A549 (cell line): ENCODE results near the gene CTNNA1. TPM values are rescaled to one million over a fixed set of nuclear protein-coding genes. Genes with fewer than 3 reads are reported as not detected.

Experiments
- ATAC-seq, 2 experiments: fragments of 200-7000 bp in 1 of 2; fragments of >200 bp in 1 of 2; cut with Nextera tagmentation in 1 of 2; cut with Tn5 transposase in 1 of 2; 3 replicates each; pipeline versions ENCODE4 v1.8.0 to v1.9.1; 2018 to 2020; ENCODE audit warnings: mild to moderate bottlenecking in 1 of 2, moderate library complexity in 1 of 2
- CTCF ChIA-PET: fragments of 300-600 bp; sonication (Branson Sonifier 250); formaldehyde crosslinking; extraction: SDS; loops from one replicate; lab custom pipeline; 2021; ENCODE audit warnings: antibody characterized with exemption, inconsistent platforms; lab: Yijun Ruan, JAX
- POLR2A ChIA-PET: fragments of 350-600 bp; formaldehyde crosslinking; extraction: SDS; loops from one replicate; lab custom pipeline; 2021; ENCODE audit warnings: antibody characterized with exemption, inconsistent platforms; lab: Yijun Ruan, JAX
- DNase-seq, 2 experiments: peaks; one replicate each; pipeline versions ENCODE4 v3.0.0 to v3.0.0-alpha.2; 2011 to 2016; ENCODE audit warnings: low read depth in 1 of 2, low spot score in 1 of 2
- FAIRE-seq: peaks from 2 replicates; lab custom pipeline; 2011; peaks lifted over from hg19 to GRCh38; lab: Jason Lieb, UNC
- H3K27ac ChIP-seq, 2 experiments: fragments of >200 bp; sonication (Bioruptor Twin); formaldehyde crosslinking; 3 replicates each; pipeline ENCODE4 v1.5.1; 2016 to 2017
- H3K4me1 ChIP-seq: fragments of >200 bp; sonication (Bioruptor Twin); formaldehyde crosslinking; 3 replicates; pipeline ENCODE4 v1.6.1; 2016
- H3K4me2 ChIP-seq: fragments of >200 bp; sonication (Bioruptor Twin); formaldehyde crosslinking; 3 replicates; pipeline ENCODE4 v1.6.1; 2016
- H3K4me3 ChIP-seq: fragments of >200 bp; sonication (Bioruptor Twin); formaldehyde crosslinking; 3 replicates; pipeline ENCODE4 v1.5.1; 2016
- H3K9me3 ChIP-seq: fragments of >200 bp; sonication (Bioruptor Twin); formaldehyde crosslinking; 3 replicates; pipeline ENCODE4 v1.6.1; 2016
- CEBPB ChIP-seq, 2 experiments: fragments of >200 bp in 1 of 2; sonication (Bioruptor Twin) in 1 of 2; formaldehyde crosslinking in 1 of 2; IDR thresholded peaks; 2 replicates each; pipeline ENCODE4 v1.6.1; 2012 to 2016
- EHMT2 ChIP-seq: fragments of 200-600 bp; sonication (generic); IDR thresholded peaks from 2 replicates; pipeline ENCODE4 v1.6.1; 2016; ENCODE audit warnings: antibody characterized with exemption, low read depth, mild to moderate bottlenecking, moderate library complexity
- ESRRA ChIP-seq: fragments of 150-350 bp; IDR thresholded peaks from 2 replicates; pipeline ENCODE4 v1.6.1; 2014; ENCODE audit warnings: mild to moderate bottlenecking, low read length, borderline replicate concordance
- HDAC2 ChIP-seq: fragments of 200-600 bp; sonication (generic); IDR thresholded peaks from 2 replicates; pipeline ENCODE4 v1.6.1; 2016
- HES2 ChIP-seq: fragments of >200 bp; sonication (Bioruptor Twin); formaldehyde crosslinking; IDR thresholded peaks from 2 replicates; pipeline ENCODE4 v1.6.1; 2016
- HEYL ChIP-seq: fragments of 250-450 bp; sonication (Bioruptor Pico); IDR thresholded peaks from 2 replicates; pipeline ENCODE4 v1.8.0; 2021; ENCODE audit warnings: mild to moderate bottlenecking, moderate library complexity
- MYC ChIP-seq: IDR thresholded peaks from 2 replicates; pipeline ENCODE4 v1.6.1; 2012; ENCODE audit warnings: mild to moderate bottlenecking, inconsistent platforms, low read length, improper control_type of control experiment, borderline replicate concordance
- NFE2L2 ChIP-seq: fragments of 150-350 bp; conservative IDR thresholded peaks from 2 replicates; pipeline ENCODE4 v1.6.1; 2014; ENCODE audit warnings: low read length
- NR3C1 ChIP-seq: fragments of >200 bp; sonication (Bioruptor Twin); formaldehyde crosslinking; IDR thresholded peaks from 3 replicates; pipeline ENCODE4 v1.6.1; 2017
- RAD21 ChIP-seq, 2 experiments: fragments of >200 bp in 1 of 2; sonication (Bioruptor Twin) in 1 of 2; formaldehyde crosslinking in 1 of 2; IDR thresholded peaks in 1 of 2; conservative IDR thresholded peaks in 1 of 2; 2 replicates in 1 of 2; 3 replicates in 1 of 2; pipeline ENCODE4 v1.6.1; 2012 to 2018; ENCODE audit warnings: inconsistent platforms in 1 of 2
- RCOR1 ChIP-seq: fragments of 150-350 bp; IDR thresholded peaks from 2 replicates; pipeline ENCODE4 v1.6.1; 2014; ENCODE audit warnings: antibody characterized with exemption, low read length, low read depth
- REST ChIP-seq: fragments of 200-600 bp; sonication (generic); IDR thresholded peaks from 2 replicates; pipeline ENCODE4 v1.6.1; 2016; ENCODE audit warnings: antibody characterized with exemption, mild to moderate bottlenecking, moderate library complexity
- TFCP2L1 ChIP-seq: fragments of 250-450 bp; sonication (Bioruptor Pico); IDR thresholded peaks from 2 replicates; pipeline ENCODE4 v1.5.0; 2021; ENCODE audit warnings: mild to moderate bottlenecking
- TP53 ChIP-seq: fragments of 250-450 bp; sonication (Bioruptor Pico); IDR thresholded peaks from 2 replicates; pipeline ENCODE4 v1.5.0; 2021; ENCODE audit warnings: mild to moderate bottlenecking, moderate library complexity
- ZNF302 ChIP-seq: fragments of 250-450 bp; sonication (Bioruptor Pico); IDR thresholded peaks from 2 replicates; pipeline ENCODE4 v1.9.0; 2021; ENCODE audit warnings: inconsistent platforms, mild to moderate bottlenecking, moderate library complexity
- WGBS: methylation state at CpG from one replicate; pipeline ENCODE4 v1.1.6; 2017; ENCODE audit errors: missing lambda C conversion rate; 5-methylcytosine and 5-hydroxymethylcytosine counted together
- polyA plus RNA-seq, 4 experiments: library from polyadenylated mRNA; depleted of rRNA in 3 of 4; stranded (reverse); fragments of >200 nt; fragmentation: RNase III in 1 of 4; extraction: RNeasy Plus Mini Kit Qiagen cat#74134 plus additional on column Dnase treatment in 1 of 4; gene quantifications; 2 replicates in 3 of 4; 3 replicates in 1 of 4; pipeline ENCODE4 v1.2.3, GENCODE V29; 2011 to 2017

Gene CTNNA1
- polyA plus RNA-seq, 2 of the 4 experiments (the other 2 are of a cell fraction) = 154 to 184 TPM

GRCh38 chr5:138875552-138875875 is 122.3 kb downstream of the CTNNA1 start:
- DNase-seq (no peak), FAIRE-seq (no peak), ATAC-seq (no peak)
- WGBS = 89% methylated on average over 2 of the region's 2 CpGs
- CTCF ChIA-PET = interaction anchor here (1.4 kb wide), 1 partner anchor 50 kb away, joined by 3 read pairs; no protein-coding TSS in a partner anchor
- Histone ChIP-seq H3K27ac (no peak overlapping the region), H3K4me3 (no peak overlapping the region), H3K4me1 (peaks cover 13% of the 10 kb centered on the region), H3K9me3 (no peaks in the 10 kb centered on the region), H3K4me2 (no peak overlapping the region)
- TF ChIP-seq MYC (no peak), NR3C1 (no peak), TFCP2L1 (no peak)
- POLR2A ChIA-PET = no interaction called here

- TF ChIP-seq ESRRA (no peak), ZNF302 (CRISPR knock-in tag) (no peak), RCOR1 (no peak), REST (no peak)
- TF ChIP-seq, all 56 proteins: peak for 0
- WGBS = 91% methylated on average over 3 of the region's 3 CpGs
These were observed 122.7 kb downstream of the CTNNA1 start for GRCh38 chr5:138875946-138876345.

GRCh38 chr5:138876811-138877210 is 123.6 kb downstream of the CTNNA1 start:
- H3K27ac ChIP-seq = no peak overlapping the region
- no peaks in the 10 kb centered on the region for H3K9me3 ChIP-seq
- DNase-seq (no peak), ATAC-seq (no peak), FAIRE-seq (no peak)
- 91% methylated on average over 4 of the region's 4 CpGs for WGBS
- H3K4me2 ChIP-seq = no peak overlapping the region
- H3K4me1 ChIP-seq = peaks cover under 1% of the 10 kb centered on the region; the same call in 1 of the 3 replicates
- POLR2A ChIA-PET = no interaction called here
- H3K4me3 ChIP-seq = no peak overlapping the region
- TF ChIP-seq RAD21 (conservative IDR thresholded peaks at IDR 0.05 in 1 of 2, IDR thresholded peaks at IDR 0.05 in 1 of 2) (no peak), HES2 (no peak), HEYL (CRISPR knock-in tag) (no peak)
- CTCF ChIA-PET = interaction anchor here (1.2 kb wide), 1 partner anchor 8 kb away, joined by 3 read pairs; no protein-coding TSS in a partner anchor

More at GRCh38 chr5:138875946-138876345, 122.7 kb downstream of the CTNNA1 start:
- ATAC-seq (no peak), DNase-seq (no peak), FAIRE-seq (no peak)
- no peak overlapping the region for H3K4me3 ChIP-seq
- ChIA-PET POLR2A (no interaction called here), CTCF (interaction anchor here (1.4 kb wide), 1 partner anchor 50 kb away, joined by 3 read pairs; no protein-coding TSS in a partner anchor)
- H3K4me2 ChIP-seq = no peak overlapping the region
- peaks cover 9% of the 10 kb centered on the region for H3K4me1 ChIP-seq
- no peak overlapping the region for H3K27ac ChIP-seq
- no peaks in the 10 kb centered on the region for H3K9me3 ChIP-seq

GRCh38 chr5:138878437-138879235 is 125.4 kb downstream of the CTNNA1 start:
- Histone ChIP-seq H3K4me3 (no peak overlapping the region), H3K27ac (no peak overlapping the region), H3K4me2 (no peak overlapping the region), H3K9me3 (no peaks in the 10 kb centered on the region), H3K4me1 (no peaks in the 10 kb centered on the region)
- ChIA-PET POLR2A (no interaction called here), CTCF (interaction anchor here (0.8 to 1.6 kb wide), 3 partner anchors 9 to 237 kb away, joined by 3 read pairs; no protein-coding TSS in a partner anchor)
- no peak for DNase-seq
- FAIRE-seq = no peak
- 97% methylated on average over 7 of the region's 7 CpGs for WGBS
- ATAC-seq = no peak
- no peak for TF ChIP-seq NFE2L2
- TF ChIP-seq TP53 (CRISPR knock-in tag) = no peak
- no peak for TF ChIP-seq RAD21 (conservative IDR thresholded peaks at IDR 0.05 in 1 of 2, IDR thresholded peaks at IDR 0.05 in 1 of 2)
- TF ChIP-seq EHMT2 = no peak
- TF ChIP-seq HDAC2 = no peak
- TF ChIP-seq ESRRA = no peak
- no peak for TF ChIP-seq CEBPB (IDR thresholded peaks at IDR 0.05)
